Sigmoid colon (tissue), 7 donors: Measurements from ENCODE around the gene SBF2. TPM values are rescaled to one million over a fixed set of nuclear protein-coding genes. Genes with fewer than 3 reads are reported as not detected.

Experiments
- DNase-seq: peaks from one replicate; pipeline ENCODE4 v3.0.0-alpha.2; 2019
- H3K27ac ChIP-seq, 4 donors: fragments of 200-600 bp; sonication (generic); one replicate each; pipeline ENCODE4 v1.5.1; 2016 to 2019; ENCODE audit warnings: mild to moderate bottlenecking in 1 of 4
- H3K27me3 ChIP-seq, 3 donors: fragments of 200-600 bp; sonication (generic); one replicate each; pipeline ENCODE4 v1.5.1; 2019; ENCODE audit warnings: mild to moderate bottlenecking in 1 of 3
- H3K36me3 ChIP-seq, 4 donors: fragments of 200-600 bp; sonication (generic); one replicate each; pipeline ENCODE4 v1.5.1; 2016 to 2019
- H3K4me1 ChIP-seq, 4 donors: fragments of 200-600 bp; sonication (generic); one replicate each; pipeline ENCODE4 v1.5.1; 2017 to 2019
- H3K4me3 ChIP-seq, 4 donors: fragments of 200-600 bp; sonication (generic); one replicate each; pipeline ENCODE4 v1.5.1; 2017 to 2019; ENCODE audit warnings: mild to moderate bottlenecking in 2 of 4, moderate library complexity in 1 of 4
- H3K9me3 ChIP-seq, 4 donors: fragments of 200-600 bp in 3 of 4; sonication (generic) in 3 of 4; one replicate each; pipeline versions ENCODE4 v1.5.1 to v1.6.1; 2013 to 2019
- CTCF ChIP-seq, 4 experiments: fragments of 450-650 bp in 3 of 4; fragments of 200-600 bp in 1 of 4; IDR thresholded peaks; one replicate each; pipeline ENCODE4 v1.5.1; 2016 to 2019; ENCODE audit warnings: antibody characterized with exemption in 4 of 4, mild to moderate bottlenecking in 3 of 4, moderate library complexity in 2 of 4
- EP300 ChIP-seq, 4 donors: sonication (generic); formaldehyde crosslinking; IDR thresholded peaks; one replicate each; pipeline ENCODE4 v1.6.1; 2017; ENCODE audit warnings: antibody characterized with exemption in 4 of 4
- POLR2A ChIP-seq, 2 donors: fragments of 450-650 bp; IDR thresholded peaks; one replicate each; pipeline ENCODE4 v1.6.1; 2016; ENCODE audit warnings: antibody characterized with exemption in 2 of 2, mild to moderate bottlenecking in 2 of 2, moderate library complexity in 2 of 2
- POLR2AphosphoS5 ChIP-seq, 4 donors: sonication (generic); formaldehyde crosslinking; IDR thresholded peaks; one replicate each; pipeline ENCODE4 v1.6.1; 2017; ENCODE audit warnings: antibody characterized with exemption in 4 of 4
- WGBS, 2 donors: extraction: QIAGEN DNeasy Blood & Tissue Kit; methylation state at CpG; one replicate each; pipeline ENCODE4 v1.1.7; 2013; 5-methylcytosine and 5-hydroxymethylcytosine counted together
- intact Hi-C: fragments of 100-400 bp; cut with DNase I; formaldehyde crosslinking; loops from one replicate; pipeline ENCODE4 v1.15.1; 2023
- polyA plus RNA-seq, 3 donors: library from polyadenylated mRNA; stranded (reverse); fragments of 200-250 nt; gene quantifications; one replicate each; pipeline ENCODE4 v1.2.3, GENCODE V29; 2013
- total RNA-seq, 4 donors: library from RNA; depleted of rRNA; stranded (reverse); fragments of >200 nt; gene quantifications; one replicate each; pipeline ENCODE4 v1.1.0, GENCODE V29; 2016
- donor health status: healthy with polysubstance abuse.
- donor health status: Bipolar disorder and iron deficiency.
- donor health status: healthy.

The SBF2 gene
- total and polyA plus RNA-seq, 7 donors = 9.5 to 67.5 (median 47.1) TPM

DNA sequence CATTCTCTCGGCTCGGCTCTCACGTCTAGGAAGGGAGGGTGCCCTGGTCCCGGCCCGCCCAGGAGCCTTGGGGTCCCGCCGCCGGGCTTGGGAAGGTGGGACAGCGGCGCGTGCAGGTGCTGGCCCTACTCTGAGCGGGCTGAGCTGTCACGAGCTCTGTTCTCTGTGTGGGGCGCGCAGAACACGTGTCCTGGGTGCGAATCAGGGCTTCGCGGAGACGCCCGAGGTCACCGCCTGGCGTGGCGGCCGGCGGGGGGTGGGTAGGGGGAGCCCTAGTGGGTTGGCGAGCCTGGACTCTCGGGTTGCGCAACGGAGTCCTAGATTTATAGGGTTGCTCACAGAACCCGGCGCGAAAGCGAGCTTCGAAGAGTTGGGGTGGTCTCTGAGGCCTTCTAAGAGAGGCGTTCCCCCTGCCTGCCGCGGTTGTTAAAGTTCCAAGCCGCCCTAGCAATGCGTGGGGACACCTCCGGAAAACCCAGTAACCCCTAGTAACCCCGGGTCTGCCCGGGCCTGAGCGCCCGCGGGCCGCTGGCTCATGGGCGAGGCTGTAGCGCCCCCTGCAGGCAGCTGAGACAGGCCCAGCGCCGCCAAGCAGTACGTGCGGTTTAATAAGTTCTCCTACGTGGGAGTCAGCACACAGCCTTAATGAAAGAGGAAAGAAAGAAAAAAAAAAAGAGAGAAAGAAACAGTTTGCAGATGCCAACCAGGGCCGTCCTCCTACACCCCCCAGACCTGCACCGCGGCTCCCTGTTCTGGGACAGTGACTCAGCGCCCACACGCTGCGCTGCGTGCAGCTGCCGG is 13.6 kb upstream of the SBF2 start:
- peaks cover 0 to 59% (median 48%) of the 10 kb centered on the region in 4 donors for H3K4me1 ChIP-seq

DNA sequence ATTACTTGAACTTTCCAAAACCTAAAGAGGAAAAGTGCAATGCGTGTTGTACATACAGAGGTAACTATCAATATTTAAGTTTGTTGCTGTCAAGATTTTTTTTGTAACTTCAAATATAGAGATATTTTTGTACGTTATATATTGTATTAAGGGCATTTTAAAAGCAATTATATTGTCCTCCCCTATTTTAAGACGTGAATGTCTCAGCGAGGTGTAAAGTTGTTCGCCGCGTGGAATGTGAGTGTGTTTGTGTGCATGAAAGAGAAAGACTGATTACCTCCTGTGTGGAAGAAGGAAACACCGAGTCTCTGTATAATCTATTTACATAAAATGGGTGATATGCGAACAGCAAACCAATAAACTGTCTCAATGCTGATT is 13.0 kb upstream of the SBF2 start:
- H3K27ac ChIP-seq = peak overlapping the region; percentile 84 to 97 (median 94)
- H3K27me3 ChIP-seq = no peaks in the 10 kb centered on the region
- no peaks in the 10 kb centered on the region for H3K9me3 ChIP-seq
- intact Hi-C loops = loop anchor here (1.0 to 5.0 kb wide), 7 partner anchors 205 to 695 kb away; partner anchors contain the start of gene SWAP70
- peak overlapping the region; percentile 65 to 82 (median 71) for H3K4me3 ChIP-seq
- WGBS, 2 donors = 2 to 13% methylated on average over 9 of the region's 9 CpGs
- TF ChIP-seq POLR2AphosphoS5 (IDR thresholded peaks at IDR 0.05) (no peak), POLR2A (IDR thresholded peaks at IDR 0.05) (no peak), EP300 (IDR thresholded peaks at IDR 0.05) (no peak), CTCF (IDR thresholded peaks at IDR 0.05) (no peak)
- no peaks in the 10 kb centered on the region for H3K36me3 ChIP-seq
- DNase-seq = no peak
- peaks cover 0 to 64% (median 53%) of the 10 kb centered on the region in 4 donors for H3K4me1 ChIP-seq

More for the DNA sequence above, 13.6 kb upstream of the SBF2 start:
- WGBS, 2 donors = 1 to 2% methylated on average over 62 of the region's 62 CpGs
- Histone ChIP-seq H3K9me3 (no peaks in the 10 kb centered on the region), H3K4me3 (peak overlapping the region; percentile 65 to 82 (median 71)), H3K36me3 (no peaks in the 10 kb centered on the region), H3K27me3 (no peaks in the 10 kb centered on the region), H3K27ac (peak overlapping the region; percentile 84 to 97 (median 94))
- DNase-seq = peak; percentile 95
- intact Hi-C loops = loop anchor here (1.0 to 5.0 kb wide), 7 partner anchors 205 to 695 kb away; partner anchors contain the start of gene SWAP70
- TF ChIP-seq POLR2A (IDR thresholded peaks at IDR 0.05) (peak in 1 of 2 donors; percentile 37), CTCF (IDR thresholded peaks at IDR 0.05) (peak; percentile 97 to 99 (median 99)), POLR2AphosphoS5 (IDR thresholded peaks at IDR 0.05) (peak; percentile 17 to 79 (median 48)), EP300 (IDR thresholded peaks at IDR 0.05) (no peak)

- Histone ChIP-seq H3K4me1 (peaks cover 0 to 70% (median 53%) of the 10 kb centered on the region in 4 donors), H3K9me3 (no peaks in the 10 kb centered on the region), H3K4me3 (peak overlapping the region; percentile 65 to 82 (median 71)), H3K27me3 (no peaks in the 10 kb centered on the region), H3K36me3 (no peaks in the 10 kb centered on the region), H3K27ac (peak overlapping the region; percentile 84 to 97 (median 94))
- intact Hi-C loops = loop anchor here (1.0 to 5.0 kb wide), 7 partner anchors 98 to 694 kb away; partner anchors contain the start of gene SWAP70
- no peak for DNase-seq
- 3 to 6% methylated on average over 65 of the region's 65 CpGs for WGBS, 2 donors
- TF ChIP-seq POLR2AphosphoS5 (IDR thresholded peaks at IDR 0.05) = peak in 1 of 4 donors; percentile 14
- TF ChIP-seq EP300 (IDR thresholded peaks at IDR 0.05) = no peak
These were observed 12.2 kb upstream of the SBF2 start for GRCh38 chr11:10305964-10306918.

DNA sequence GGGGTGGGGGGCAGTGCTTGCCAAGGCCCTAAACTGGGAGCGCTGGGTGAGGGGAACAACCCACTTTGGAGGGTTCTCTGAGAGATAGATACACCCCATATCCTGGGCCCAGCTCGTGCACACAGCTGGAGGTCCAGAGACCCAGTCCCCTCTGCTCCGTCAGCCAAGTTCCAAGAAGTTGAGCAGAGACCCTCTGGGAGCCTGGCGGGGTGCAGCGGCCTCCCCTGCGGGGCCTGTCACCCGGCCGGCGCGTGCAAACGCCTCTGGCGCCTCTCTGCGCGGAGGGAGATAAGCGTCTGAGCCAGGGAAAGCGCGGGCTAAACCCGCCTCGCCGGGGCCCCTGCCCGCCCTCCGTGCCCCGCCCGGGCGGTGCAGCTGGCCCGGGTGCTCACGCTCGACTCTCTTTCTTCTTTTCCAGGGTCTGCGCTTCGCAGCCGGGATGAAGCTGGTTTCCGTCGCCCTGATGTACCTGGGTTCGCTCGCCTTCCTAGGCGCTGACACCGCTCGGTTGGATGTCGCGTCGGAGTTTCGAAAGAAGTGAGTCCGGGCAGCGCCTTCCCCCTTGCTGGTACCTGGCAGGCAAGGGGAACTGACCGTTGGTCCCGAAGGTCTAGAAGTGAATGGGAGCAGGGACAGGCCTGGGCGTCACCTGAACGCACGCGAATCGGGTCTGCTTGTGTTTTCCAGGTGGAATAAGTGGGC is 11.4 kb upstream of the SBF2 start:
- Histone ChIP-seq H3K4me1 (peaks cover 0 to 71% (median 53%) of the 10 kb centered on the region in 4 donors), H3K27me3 (no peaks in the 10 kb centered on the region), H3K36me3 (no peaks in the 10 kb centered on the region), H3K9me3 (no peaks in the 10 kb centered on the region), H3K27ac (peak overlapping the region; percentile 84 to 97 (median 94)), H3K4me3 (peak overlapping the region; percentile 65 to 82 (median 71))
- peak; percentile 75 for DNase-seq
- intact Hi-C loops = loop anchor here (1.0 to 5.0 kb wide), 7 partner anchors 97 to 693 kb away; partner anchors contain the start of gene SWAP70
- 0 to 1% methylated on average over 51 of the region's 51 CpGs for WGBS, 2 donors
- TF ChIP-seq POLR2AphosphoS5 (IDR thresholded peaks at IDR 0.05) = peak in 3 of 4 donors; percentile 12 to 19 (median 18)
- TF ChIP-seq EP300 (IDR thresholded peaks at IDR 0.05) = no peak
